AG04449 (cell line): ENCODE results near the gene DIPK1C.

ENCODE experiments used
- CTCF ChIA-PET: fragments of 350-600 bp; formaldehyde crosslinking; extraction: SDS; loops from one replicate; lab custom pipeline; 2021; ENCODE audit warnings: antibody characterized with exemption; lab: Yijun Ruan, JAX
- POLR2A ChIA-PET: fragments of 400-600, 350-600 bp; formaldehyde crosslinking; extraction: SDS; loops from one replicate; lab custom pipeline; 2020; ENCODE audit warnings: antibody characterized with exemption, inconsistent platforms; lab: Yijun Ruan, JAX
- DNase-seq: peaks from one replicate; pipeline ENCODE4 v3.0.0-alpha.2; 2010; ENCODE audit warnings: low read depth, low spot score
- H3K4me3 ChIP-seq: 2 replicates; pipeline ENCODE4 v1.5.1; 2011; ENCODE audit warnings: low read depth, mild to moderate bottlenecking, control low read depth, low read length
- CTCF ChIP-seq: IDR thresholded peaks from one replicate; pipeline ENCODE4 v1.5.1; 2011; ENCODE audit warnings: mild to moderate bottlenecking, moderate library complexity, low read length, control low read depth, inconsistent platforms; ENCODE audit not compliant: insufficient read depth; ENCODE audit errors: missing control alignments

The DIPK1C gene

GRCh38 chr18:74472312-74472711 lies 15.2 kb upstream of the DIPK1C start:
- CTCF ChIA-PET, result no interaction called here
- POLR2A ChIA-PET, result no interaction called here
- TF ChIP-seq CTCF, result no peak
- no peak overlapping the region for H3K4me3 ChIP-seq
- DNase-seq, result no peak

GRCh38 chr18:74468547-74469061 lies 11.5 kb upstream of the DIPK1C start:
- CTCF ChIA-PET, result no interaction called here
- no peak for DNase-seq
- TF ChIP-seq CTCF, result no peak
- POLR2A ChIA-PET, result no interaction called here
- no peak overlapping the region for H3K4me3 ChIP-seq

- CTCF ChIA-PET, result interaction anchor here (2.0 kb wide), 1 partner anchor 11 kb away, joined by 7 read pairs; no protein-coding TSS in a partner anchor
- POLR2A ChIA-PET, result no interaction called here
- H3K4me3 ChIP-seq, result no peak overlapping the region
- DNase-seq, result no peak
- no peak for TF ChIP-seq CTCF
Measured at GRCh38 chr18:74465775-74466174, 8.7 kb upstream of the DIPK1C start.

- no peak for TF ChIP-seq CTCF
- ChIA-PET CTCF (no interaction called here), POLR2A (no interaction called here)
- H3K4me3 ChIP-seq, result no peak overlapping the region
- DNase-seq, result no peak
Measured at GRCh38 chr18:74463983-74464382, 6.9 kb upstream of the DIPK1C start.

GRCh38 chr18:74463254-74463653 lies 6.1 kb upstream of the DIPK1C start:
- no peak overlapping the region for H3K4me3 ChIP-seq
- no peak for DNase-seq
- CTCF ChIA-PET, result no interaction called here
- POLR2A ChIA-PET, result no interaction called here
- TF ChIP-seq CTCF, result no peak

GRCh38 chr18:74460825-74461224 lies 3.7 kb upstream of the DIPK1C start:
- POLR2A ChIA-PET, result no interaction called here
- TF ChIP-seq CTCF, result no peak
- no peak overlapping the region for H3K4me3 ChIP-seq
- no peak for DNase-seq
- CTCF ChIA-PET, result interaction anchor here (0.6 kb wide), 1 partner anchor 32 kb away, joined by 3 read pairs; no protein-coding TSS in a partner anchor
